ENCODE measurements around the gene SRPK3. TPM values are rescaled to one million over a fixed set of nuclear protein-coding genes. Genes with fewer than 3 reads are reported as not detected.
A peak's percentile ranks its signal among the peaks of the same experiment; 100 is the strongest.

The SRPK3 gene
- total and polyA plus RNA-seq, 2 donors (not counting 1 experiment from before 2014, with no cell fraction given): not detected

DNA sequence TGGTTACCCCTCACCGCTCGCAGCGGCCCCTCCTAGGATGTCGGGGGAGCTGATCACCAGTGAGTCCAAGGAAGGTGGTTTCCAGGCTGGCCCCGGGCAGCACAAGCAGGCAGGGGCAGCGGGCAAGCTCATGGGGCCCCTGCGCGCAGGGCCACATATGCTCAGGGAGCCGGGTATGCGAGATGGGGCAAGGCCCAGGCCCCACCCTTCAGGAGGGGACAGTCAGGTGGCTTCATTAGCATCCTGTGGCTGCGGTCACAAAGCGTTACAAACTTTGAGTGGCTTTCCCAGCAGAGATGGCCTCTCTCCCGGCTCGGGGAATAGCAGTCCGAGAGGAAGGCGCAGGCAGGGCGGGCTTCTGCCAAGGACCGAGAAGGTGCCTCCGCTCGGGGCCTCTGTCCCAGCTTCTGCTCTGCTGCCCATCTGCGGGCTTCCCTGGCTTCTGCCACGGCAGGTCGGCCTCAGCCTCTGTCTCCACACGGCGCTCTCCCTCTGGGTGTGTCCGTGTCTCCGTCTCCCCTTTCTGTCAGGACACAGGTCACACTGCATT, 42.7 kb upstream of the SRPK3 start:
- no peaks in the 10 kb centered on the region for H3K27me3 Mint-ChIP-seq
- H3K4me1 ChIP-seq (ENCODE audit: control insufficient read depth in 2 of 2, insufficient read depth in 2 of 2, low read length in 2 of 2): peaks cover 4 to 41% of the 10 kb centered on the region in 2 donors
- H3K9me3 ChIP-seq (ENCODE audit: control extremely low read depth in 1 of 3, control insufficient read depth in 2 of 3, insufficient read depth in 1 of 3, low read length in 2 of 3): no peaks in the 10 kb centered on the region
- no peak for TF ChIP-seq EZH2 (IDR thresholded peaks at IDR 0.05; ENCODE audit: borderline replicate concordance, insufficient read depth, low read depth, low read length, poor library complexity, severe bottlenecking)
- TF ChIP-seq, protein P1, sequence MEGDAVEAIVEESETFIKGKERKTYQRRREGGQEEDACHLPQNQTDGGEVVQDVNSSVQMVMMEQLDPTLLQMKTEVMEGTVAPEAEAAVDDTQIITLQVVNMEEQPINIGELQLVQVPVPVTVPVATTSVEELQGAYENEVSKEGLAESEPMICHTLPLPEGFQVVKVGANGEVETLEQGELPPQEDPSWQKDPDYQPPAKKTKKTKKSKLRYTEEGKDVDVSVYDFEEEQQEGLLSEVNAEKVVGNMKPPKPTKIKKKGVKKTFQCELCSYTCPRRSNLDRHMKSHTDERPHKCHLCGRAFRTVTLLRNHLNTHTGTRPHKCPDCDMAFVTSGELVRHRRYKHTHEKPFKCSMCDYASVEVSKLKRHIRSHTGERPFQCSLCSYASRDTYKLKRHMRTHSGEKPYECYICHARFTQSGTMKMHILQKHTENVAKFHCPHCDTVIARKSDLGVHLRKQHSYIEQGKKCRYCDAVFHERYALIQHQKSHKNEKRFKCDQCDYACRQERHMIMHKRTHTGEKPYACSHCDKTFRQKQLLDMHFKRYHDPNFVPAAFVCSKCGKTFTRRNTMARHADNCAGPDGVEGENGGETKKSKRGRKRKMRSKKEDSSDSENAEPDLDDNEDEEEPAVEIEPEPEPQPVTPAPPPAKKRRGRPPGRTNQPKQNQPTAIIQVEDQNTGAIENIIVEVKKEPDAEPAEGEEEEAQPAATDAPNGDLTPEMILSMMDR (IDR thresholded peaks at IDR 0.05): no peak
- H4K20me1 ChIP-seq (ENCODE audit: control insufficient read depth, insufficient read depth, low read length, poor library complexity, severe bottlenecking): no peaks in the 10 kb centered on the region
- peaks cover 29% of the 10 kb centered on the region for H3K4me1 Mint-ChIP-seq
- no peak overlapping the region for H3K27ac ChIP-seq (ENCODE audit: low read length in 2 of 2)
- peaks cover 0 to 13% of the 10 kb centered on the region in 2 experiments for H3K36me3 ChIP-seq (replicated peaks in 1 of 2; ENCODE audit: control extremely low read depth in 1 of 2, control insufficient read depth in 1 of 2, extremely low read depth in 1 of 2, insufficient read depth in 2 of 2, low read length in 1 of 2)
- H2AFZ ChIP-seq (ENCODE audit: insufficient read depth, low read depth, low read length, poor library complexity, severe bottlenecking): no peak overlapping the region
- ATAC-seq (ENCODE audit: low read depth) (no peak), DNase-seq (no peak)
- no peaks in the 10 kb centered on the region for H3K27me3 ChIP-seq (replicated peaks in 1 of 4; ENCODE audit: control extremely low read depth in 1 of 4, control insufficient read depth in 3 of 4, insufficient read depth in 4 of 4, low read length in 3 of 4)
- H3K27ac Mint-ChIP-seq: no peak overlapping the region
- H3K4me2 ChIP-seq (replicated peaks; ENCODE audit: low read depth, low read length, poor library complexity, severe bottlenecking): no peak overlapping the region
- H3K9me3 Mint-ChIP-seq (ENCODE audit: insufficient read depth): no peaks in the 10 kb centered on the region
- ChIA-PET POLR2A (no interaction called here), CTCF (no interaction called here)
- H3K4me3 ChIP-seq (ENCODE audit: control extremely low read depth in 1 of 5, extremely low read depth in 1 of 5, insufficient read depth in 1 of 5, low read depth in 2 of 5, low read length in 4 of 5): no peak overlapping the region
- no peak overlapping the region for H3K4me3 Mint-ChIP-seq
- intact Hi-C loops (cut with micrococcal nuclease): no loop called here
- H3K79me2 ChIP-seq (ENCODE audit: control insufficient read depth, insufficient read depth, low read length): peaks cover 19% of the 10 kb centered on the region
- 92% methylated on average over 18 of the region's 27 CpGs for WGBS (ENCODE audit: insufficient coverage)
- H3K9ac ChIP-seq (ENCODE audit: low read length): no peak overlapping the region

DNA sequence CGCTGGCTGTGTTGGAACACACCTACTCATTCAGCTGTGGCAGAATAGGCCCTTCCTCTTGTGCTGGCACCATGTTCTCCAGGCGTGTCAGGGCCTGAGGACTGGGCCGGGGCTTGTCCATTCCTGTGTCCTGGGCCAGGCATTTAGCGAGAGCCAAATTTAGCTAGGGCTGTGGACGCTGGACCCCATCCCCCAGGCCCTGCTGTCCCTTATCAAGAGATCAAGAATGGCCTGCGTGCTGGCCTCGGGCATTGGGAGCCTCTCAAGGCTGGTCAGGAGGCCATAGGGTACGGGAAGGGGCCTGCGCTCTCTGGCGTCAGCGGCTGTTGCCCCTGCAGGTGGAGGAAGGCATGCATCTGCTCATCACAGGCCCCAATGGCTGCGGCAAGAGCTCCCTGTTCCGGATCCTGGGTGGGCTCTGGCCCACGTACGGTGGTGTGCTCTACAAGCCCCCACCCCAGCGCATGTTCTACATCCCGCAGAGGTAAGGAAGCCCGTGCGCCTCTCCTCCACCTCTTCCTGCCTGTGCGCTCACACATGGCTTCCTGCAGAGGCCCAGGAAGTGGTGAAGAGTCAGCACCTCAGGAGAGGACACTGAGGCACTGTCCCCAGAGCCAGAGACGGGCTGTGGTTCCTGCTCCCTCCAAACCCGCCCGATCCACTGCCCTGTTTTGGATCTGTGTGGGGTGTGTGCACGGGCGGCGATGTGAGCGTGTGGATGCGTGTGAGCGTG, 40.9 kb upstream of the SRPK3 start:
- no peaks in the 10 kb centered on the region for H3K27me3 Mint-ChIP-seq

More for the DNA sequence above, 40.9 kb upstream of the SRPK3 start:
- ATAC-seq (ENCODE audit: low read depth) (no peak), DNase-seq (no peak)
- Histone ChIP-seq H3K79me2 (ENCODE audit: control insufficient read depth, insufficient read depth, low read length) (peaks cover 13% of the 10 kb centered on the region), H3K27me3 (replicated peaks in 1 of 4; ENCODE audit: control extremely low read depth in 1 of 4, control insufficient read depth in 3 of 4, insufficient read depth in 4 of 4, low read length in 3 of 4) (no peaks in the 10 kb centered on the region), H3K4me2 (replicated peaks; ENCODE audit: low read depth, low read length, poor library complexity, severe bottlenecking) (peak overlapping the region; percentile 25), H3K4me3 (ENCODE audit: control extremely low read depth in 1 of 5, extremely low read depth in 1 of 5, insufficient read depth in 1 of 5, low read depth in 2 of 5, low read length in 4 of 5) (no peak overlapping the region), H3K9ac (ENCODE audit: low read length) (no peak overlapping the region), H3K27ac (ENCODE audit: low read length in 2 of 2) (no peak overlapping the region), H3K9me3 (ENCODE audit: control extremely low read depth in 1 of 3, control insufficient read depth in 2 of 3, insufficient read depth in 1 of 3, low read length in 2 of 3) (no peaks in the 10 kb centered on the region), H3K4me1 (ENCODE audit: control insufficient read depth in 2 of 2, insufficient read depth in 2 of 2, low read length in 2 of 2) (peaks cover 12 to 58% of the 10 kb centered on the region in 2 donors), H3K36me3 (replicated peaks in 1 of 2; ENCODE audit: control extremely low read depth in 1 of 2, control insufficient read depth in 1 of 2, extremely low read depth in 1 of 2, insufficient read depth in 2 of 2, low read length in 1 of 2) (peaks cover 0 to 11% of the 10 kb centered on the region in 2 experiments), H4K20me1 (ENCODE audit: control insufficient read depth, insufficient read depth, low read length, poor library complexity, severe bottlenecking) (no peaks in the 10 kb centered on the region), H2AFZ (ENCODE audit: insufficient read depth, low read depth, low read length, poor library complexity, severe bottlenecking) (no peak overlapping the region)
- Mint-ChIP-seq H3K9me3 (ENCODE audit: insufficient read depth) (no peaks in the 10 kb centered on the region), H3K4me3 (no peak overlapping the region), H3K4me1 (peaks cover 33% of the 10 kb centered on the region), H3K27ac (no peak overlapping the region)
- intact Hi-C loops (cut with micrococcal nuclease): no loop called here
- WGBS (ENCODE audit: insufficient coverage): 79% methylated on average over 14 of the region's 29 CpGs
- POLR2A ChIA-PET: no interaction called here
- TF ChIP-seq, protein P1 (IDR thresholded peaks at IDR 0.05): no peak
- no peak for TF ChIP-seq EZH2 (IDR thresholded peaks at IDR 0.05; ENCODE audit: borderline replicate concordance, insufficient read depth, low read depth, low read length, poor library complexity, severe bottlenecking)
- CTCF ChIA-PET: no interaction called here

All from B cell (primary cell).